ENCODE results near the gene UCP3. TPM values are rescaled to one million over a fixed set of nuclear protein-coding genes. Genes with fewer than 3 reads are reported as not detected.
A peak's percentile ranks its signal among the peaks of the same experiment; 100 is the strongest.

Gene UCP3, protein sequence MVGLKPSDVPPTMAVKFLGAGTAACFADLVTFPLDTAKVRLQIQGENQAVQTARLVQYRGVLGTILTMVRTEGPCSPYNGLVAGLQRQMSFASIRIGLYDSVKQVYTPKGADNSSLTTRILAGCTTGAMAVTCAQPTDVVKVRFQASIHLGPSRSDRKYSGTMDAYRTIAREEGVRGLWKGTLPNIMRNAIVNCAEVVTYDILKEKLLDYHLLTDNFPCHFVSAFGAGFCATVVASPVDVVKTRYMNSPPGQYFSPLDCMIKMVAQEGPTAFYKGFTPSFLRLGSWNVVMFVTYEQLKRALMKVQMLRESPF
- total RNA-seq: 1 to 10 TPM in 2 of 4 donors, under 1 TPM in 2; 0.41 to 2.8 (median 1.0) TPM
- 1 to 10 TPM in 1 of 3 donors, under 1 TPM in 1, not detected in 1; 0.23 to 1.9 TPM for polyA plus RNA-seq

DNA sequence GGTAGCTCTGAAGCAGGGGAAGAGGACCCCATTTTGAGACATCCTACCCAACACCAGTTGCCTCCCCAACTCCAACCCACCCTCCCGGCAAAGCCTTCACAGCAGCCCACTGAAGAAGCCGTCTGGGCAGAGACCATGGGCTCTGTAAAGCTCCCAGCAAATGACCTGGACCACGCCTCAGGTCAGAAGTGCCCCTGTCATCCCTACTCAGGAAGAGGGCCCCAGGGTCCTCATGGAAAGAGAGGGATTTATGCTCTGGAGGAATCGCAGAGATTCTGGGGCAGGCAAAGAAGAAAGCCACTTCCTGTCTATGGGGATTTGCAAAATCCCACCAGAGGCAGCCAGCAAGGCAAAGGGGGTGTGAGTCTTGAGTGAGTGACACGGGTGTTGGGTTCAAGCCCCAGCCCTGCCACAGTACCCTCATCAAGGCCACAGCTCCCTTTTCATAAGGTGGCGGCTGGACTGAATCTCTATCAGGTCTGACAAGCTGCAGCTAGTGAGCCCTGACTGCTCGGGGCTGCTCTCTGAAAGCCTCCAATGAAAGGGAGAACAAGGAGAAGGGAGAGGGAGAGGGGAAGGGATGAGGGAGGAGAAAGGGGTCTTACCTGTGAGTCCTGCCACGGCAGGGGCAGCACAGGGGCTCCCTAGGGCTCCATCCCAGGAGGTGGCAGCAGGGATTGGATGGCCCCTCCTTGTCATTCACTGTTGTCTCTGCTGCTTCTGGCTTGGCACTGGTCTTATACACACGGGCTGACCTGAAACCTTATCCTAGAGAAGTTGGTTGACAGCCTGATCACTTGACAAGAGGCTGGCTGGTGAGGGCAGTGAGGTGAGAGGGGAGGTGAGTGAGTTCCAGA lies at the start of gene UCP3:
Gene UCP3, minus strand, starts transcription at position 713 of the 857 bp plus-strand sequence. CDS start 2,043 bp downstream, outside the sequence.
- TF ChIP-seq, protein P1, sequence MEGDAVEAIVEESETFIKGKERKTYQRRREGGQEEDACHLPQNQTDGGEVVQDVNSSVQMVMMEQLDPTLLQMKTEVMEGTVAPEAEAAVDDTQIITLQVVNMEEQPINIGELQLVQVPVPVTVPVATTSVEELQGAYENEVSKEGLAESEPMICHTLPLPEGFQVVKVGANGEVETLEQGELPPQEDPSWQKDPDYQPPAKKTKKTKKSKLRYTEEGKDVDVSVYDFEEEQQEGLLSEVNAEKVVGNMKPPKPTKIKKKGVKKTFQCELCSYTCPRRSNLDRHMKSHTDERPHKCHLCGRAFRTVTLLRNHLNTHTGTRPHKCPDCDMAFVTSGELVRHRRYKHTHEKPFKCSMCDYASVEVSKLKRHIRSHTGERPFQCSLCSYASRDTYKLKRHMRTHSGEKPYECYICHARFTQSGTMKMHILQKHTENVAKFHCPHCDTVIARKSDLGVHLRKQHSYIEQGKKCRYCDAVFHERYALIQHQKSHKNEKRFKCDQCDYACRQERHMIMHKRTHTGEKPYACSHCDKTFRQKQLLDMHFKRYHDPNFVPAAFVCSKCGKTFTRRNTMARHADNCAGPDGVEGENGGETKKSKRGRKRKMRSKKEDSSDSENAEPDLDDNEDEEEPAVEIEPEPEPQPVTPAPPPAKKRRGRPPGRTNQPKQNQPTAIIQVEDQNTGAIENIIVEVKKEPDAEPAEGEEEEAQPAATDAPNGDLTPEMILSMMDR (IDR thresholded peaks at IDR 0.05): no peak
- TF ChIP-seq EP300 (IDR thresholded peaks at IDR 0.05) (no peak), POLR2A (IDR thresholded peaks at IDR 0.05) (no peak), POLR2AphosphoS5 (IDR thresholded peaks at IDR 0.05) (no peak)
- Histone ChIP-seq H3K27ac (no peak within 1 kb of the TSS), H3K9me3 (no peaks in the 10 kb centered on the region), H3K36me3 (peaks cover 0 to 13% (median 4%) of the 10 kb centered on the region in 4 donors), H3K4me1 (peaks cover 0 to 5% (median 0%) of the 10 kb centered on the region in 4 donors), H3K4me3 (no peak within 1 kb of the TSS), H3K27me3 (no peaks in the 10 kb centered on the region)
- WGBS, 2 donors: 72 to 76% methylated on average over 9 of the region's 9 CpGs
- DNase-seq: peak; percentile 45
- intact Hi-C loops (cut with DNase I): no loop called here

DNA sequence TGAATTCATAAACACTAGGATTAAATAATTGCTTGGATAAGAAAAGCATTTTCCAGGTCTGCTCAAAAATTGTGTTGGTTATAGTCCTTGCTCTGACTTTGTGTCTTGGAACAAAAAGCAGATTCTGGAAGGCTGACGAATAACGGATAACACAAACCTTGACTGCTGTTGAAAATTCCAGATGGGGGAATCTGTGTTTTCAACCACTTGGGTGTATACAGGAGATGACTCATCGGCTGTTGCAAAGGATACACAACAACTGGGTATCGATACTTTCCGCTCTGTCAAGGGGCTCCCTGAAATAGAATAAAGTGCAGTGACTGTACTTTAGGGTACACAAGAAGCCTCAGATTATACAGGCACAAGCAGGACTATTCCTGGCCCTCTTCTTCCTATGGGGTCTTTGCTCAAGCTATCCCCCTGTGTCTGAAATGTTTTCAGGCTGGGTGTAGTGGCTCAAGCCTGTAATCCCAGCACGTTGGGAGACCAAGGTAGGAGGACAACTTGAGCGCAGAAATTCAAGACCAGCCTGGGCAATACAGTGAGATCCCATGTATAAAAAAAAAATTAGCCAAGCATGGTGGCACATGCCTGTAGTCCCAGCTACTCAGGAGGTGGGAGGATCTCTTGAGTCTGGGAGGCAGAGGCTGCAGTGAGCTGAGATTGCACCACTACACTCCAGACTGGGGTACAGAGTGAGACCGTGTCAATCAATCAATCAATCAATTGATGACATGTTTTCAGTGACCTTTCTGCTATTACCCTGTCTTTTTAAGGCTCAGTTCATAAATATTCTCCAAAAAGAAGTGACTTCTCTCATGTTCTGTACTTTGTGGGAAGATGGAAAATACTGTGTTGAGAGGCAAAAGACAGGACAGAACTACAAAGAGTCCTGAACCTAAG lies 48.6 kb upstream of the UCP3 start:
- DNase-seq: no peak
- Histone ChIP-seq H3K36me3 (peaks cover 0 to 39% (median 0%) of the 10 kb centered on the region in 4 donors), H3K4me1 (no peaks in the 10 kb centered on the region), H3K4me3 (no peak overlapping the region), H3K27ac (peak overlapping the region in 1 of 4 donors; percentile 8), H3K27me3 (no peaks in the 10 kb centered on the region), H3K9me3 (no peaks in the 10 kb centered on the region)
- intact Hi-C loops (cut with DNase I): no loop called here
- 88 to 92% methylated on average over 8 of the region's 8 CpGs for WGBS, 2 donors
- TF ChIP-seq POLR2AphosphoS5 (IDR thresholded peaks at IDR 0.05) (no peak), POLR2A (IDR thresholded peaks at IDR 0.05) (no peak), EP300 (IDR thresholded peaks at IDR 0.05) (no peak)
- TF ChIP-seq, protein P1 (IDR thresholded peaks at IDR 0.05): no peak

DNA sequence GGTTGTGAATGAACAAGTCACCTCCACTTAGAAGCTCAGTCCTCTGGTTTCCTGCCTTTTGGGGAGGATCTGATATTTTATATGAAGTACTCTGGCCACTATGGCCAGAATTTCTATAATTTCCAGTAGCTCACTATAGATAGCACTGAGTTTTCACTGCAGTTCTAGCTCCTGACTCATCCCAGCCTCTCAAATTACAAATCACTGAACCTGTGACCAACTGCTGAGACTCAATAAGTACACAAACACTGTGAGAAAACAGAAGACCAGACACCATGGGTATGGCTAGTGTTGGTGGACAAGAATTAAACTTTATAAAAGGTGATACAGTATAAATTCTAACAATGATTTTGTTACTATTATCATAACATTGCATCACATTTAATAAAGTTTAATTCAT lies 47.1 kb upstream of the UCP3 start:
- Histone ChIP-seq H3K27me3 (no peaks in the 10 kb centered on the region), H3K9me3 (no peaks in the 10 kb centered on the region), H3K4me1 (no peaks in the 10 kb centered on the region), H3K27ac (no peak overlapping the region), H3K4me3 (no peak overlapping the region), H3K36me3 (peaks cover 0 to 39% (median 0%) of the 10 kb centered on the region in 4 donors)
- DNase-seq: no peak
- intact Hi-C loops (cut with DNase I): no loop called here
- TF ChIP-seq POLR2A (IDR thresholded peaks at IDR 0.05) (no peak), EP300 (IDR thresholded peaks at IDR 0.05) (no peak), POLR2AphosphoS5 (IDR thresholded peaks at IDR 0.05) (no peak)
- TF ChIP-seq, protein P1 (IDR thresholded peaks at IDR 0.05): no peak

DNA sequence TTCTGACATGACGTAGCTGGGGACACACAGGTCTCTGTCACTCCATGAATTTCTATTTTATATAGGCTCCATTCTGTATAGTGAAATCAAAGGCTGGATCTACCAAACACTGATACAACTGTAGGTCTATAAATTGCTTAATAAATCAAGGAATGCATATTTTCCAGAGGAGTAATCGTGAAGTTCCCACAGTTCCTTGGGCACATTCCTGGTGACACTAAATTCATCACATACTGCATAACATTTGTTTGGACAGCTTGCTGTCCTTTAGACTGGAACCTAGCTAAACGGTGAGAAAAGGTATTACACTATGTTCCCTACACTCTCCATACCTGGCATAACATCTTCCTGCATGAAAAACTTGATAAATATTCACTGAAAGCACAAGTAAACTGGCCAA lies 41.6 kb upstream of the UCP3 start:
- Histone ChIP-seq H3K4me1 (no peaks in the 10 kb centered on the region), H3K9me3 (no peaks in the 10 kb centered on the region), H3K27me3 (no peaks in the 10 kb centered on the region), H3K4me3 (no peak overlapping the region), H3K27ac (no peak overlapping the region), H3K36me3 (peaks cover 0 to 69% (median 8%) of the 10 kb centered on the region in 4 donors)
- TF ChIP-seq, protein P1 (IDR thresholded peaks at IDR 0.05): no peak
- no peak for TF ChIP-seq POLR2AphosphoS5 (IDR thresholded peaks at IDR 0.05)
- no peak for TF ChIP-seq POLR2A (IDR thresholded peaks at IDR 0.05)
- no peak for TF ChIP-seq EP300 (IDR thresholded peaks at IDR 0.05)
- intact Hi-C loops (cut with DNase I): no loop called here
- 89 to 95% methylated on average over 3 of the region's 3 CpGs for whole genome bisulfite sequencing, 2 donors
- no peak for DNase-seq
